Osteocyte (in vitro differentiated cells): Measurements from ENCODE around the gene ITPR2. TPM values are rescaled to one million over a fixed set of nuclear protein-coding genes. Genes with fewer than 3 reads are reported as not detected.

Source experiments
- DNase-seq: peaks from one replicate; pipeline ENCODE4 v3.0.0; 2021; ENCODE audit warnings: mixed read lengths; ENCODE audit not compliant: unreplicated experiment; ENCODE audit errors: extremely low spot score
- H3K27ac Mint-ChIP-seq: one replicate; pipeline ENCODE4 v1.8.0; 2021; ENCODE audit warnings: mild to moderate bottlenecking, mixed read lengths; ENCODE audit not compliant: unreplicated experiment
- H3K27me3 Mint-ChIP-seq: one replicate; pipeline ENCODE4 v1.8.0; 2021; ENCODE audit warnings: mixed read lengths; ENCODE audit not compliant: unreplicated experiment
- H3K36me3 Mint-ChIP-seq: one replicate; pipeline ENCODE4 v1.8.0; 2021; ENCODE audit warnings: mixed read lengths; ENCODE audit not compliant: unreplicated experiment
- H3K4me1 Mint-ChIP-seq: one replicate; pipeline ENCODE4 v1.8.0; 2021; ENCODE audit warnings: mixed read lengths; ENCODE audit not compliant: unreplicated experiment
- H3K4me3 Mint-ChIP-seq: one replicate; pipeline ENCODE4 v1.8.0; 2021; ENCODE audit warnings: mild to moderate bottlenecking, moderate library complexity, mixed read lengths; ENCODE audit not compliant: unreplicated experiment
- H3K9me3 Mint-ChIP-seq: one replicate; pipeline ENCODE4 v1.8.0; 2021; ENCODE audit warnings: mixed read lengths; ENCODE audit not compliant: unreplicated experiment
- total RNA-seq: library from RNA; stranded (reverse); gene quantifications from 2 replicates; pipeline ENCODE4 v1.2.1, GENCODE V29; 2021
- TF ChIP-seq, protein P1 (sequence below): fragments of 200-600 bp; sonication (generic); IDR thresholded peaks from 2 replicates; pipeline ENCODE4 v1.5.0; 2021; ENCODE audit warnings: antibody characterized with exemption, mild to moderate bottlenecking, moderate library complexity

The ITPR2 gene
- total RNA-seq, 1 donor from 2014 or later: 22.1 TPM

- Mint-ChIP-seq H3K27ac (no peak overlapping the region), H3K27me3 (no peaks in the 10 kb centered on the region), H3K4me1 (no peaks in the 10 kb centered on the region), H3K4me3 (no peak overlapping the region), H3K36me3 (peaks cover 17% of the 10 kb centered on the region), H3K9me3 (no peaks in the 10 kb centered on the region)
- TF ChIP-seq, protein P1, sequence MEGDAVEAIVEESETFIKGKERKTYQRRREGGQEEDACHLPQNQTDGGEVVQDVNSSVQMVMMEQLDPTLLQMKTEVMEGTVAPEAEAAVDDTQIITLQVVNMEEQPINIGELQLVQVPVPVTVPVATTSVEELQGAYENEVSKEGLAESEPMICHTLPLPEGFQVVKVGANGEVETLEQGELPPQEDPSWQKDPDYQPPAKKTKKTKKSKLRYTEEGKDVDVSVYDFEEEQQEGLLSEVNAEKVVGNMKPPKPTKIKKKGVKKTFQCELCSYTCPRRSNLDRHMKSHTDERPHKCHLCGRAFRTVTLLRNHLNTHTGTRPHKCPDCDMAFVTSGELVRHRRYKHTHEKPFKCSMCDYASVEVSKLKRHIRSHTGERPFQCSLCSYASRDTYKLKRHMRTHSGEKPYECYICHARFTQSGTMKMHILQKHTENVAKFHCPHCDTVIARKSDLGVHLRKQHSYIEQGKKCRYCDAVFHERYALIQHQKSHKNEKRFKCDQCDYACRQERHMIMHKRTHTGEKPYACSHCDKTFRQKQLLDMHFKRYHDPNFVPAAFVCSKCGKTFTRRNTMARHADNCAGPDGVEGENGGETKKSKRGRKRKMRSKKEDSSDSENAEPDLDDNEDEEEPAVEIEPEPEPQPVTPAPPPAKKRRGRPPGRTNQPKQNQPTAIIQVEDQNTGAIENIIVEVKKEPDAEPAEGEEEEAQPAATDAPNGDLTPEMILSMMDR: no peak
- DNase-seq: no peak
These were observed 443.7 kb downstream of the ITPR2 start for GRCh38 chr12:26389343-26389742.

DNA sequence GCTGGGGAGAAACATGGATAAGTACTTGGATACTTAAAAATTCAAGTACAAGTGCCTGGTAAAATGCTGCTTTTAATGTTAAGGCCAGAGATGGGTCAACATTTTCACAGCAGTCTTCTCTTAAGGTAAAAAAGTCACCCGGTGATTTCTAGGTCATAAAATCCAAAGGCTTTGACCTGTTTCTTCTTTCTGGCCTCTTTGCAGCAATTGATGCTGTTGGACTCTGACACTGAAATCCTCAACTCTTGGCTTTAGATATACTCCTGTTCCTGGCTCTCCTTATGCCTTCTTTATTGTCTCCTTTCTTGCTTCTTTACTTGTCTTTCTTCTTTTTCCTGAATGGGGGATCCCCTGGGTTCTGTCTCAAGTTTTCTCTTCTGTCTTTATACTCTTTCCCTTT lies 448.5 kb downstream of the ITPR2 start:
- peaks cover 13% of the 10 kb centered on the region for H3K36me3 Mint-ChIP-seq
- no peaks in the 10 kb centered on the region for H3K4me1 Mint-ChIP-seq
- peaks cover 6% of the 10 kb centered on the region for H3K9me3 Mint-ChIP-seq
- no peak for DNase-seq
- no peak overlapping the region for H3K4me3 Mint-ChIP-seq
- no peak overlapping the region for H3K27ac Mint-ChIP-seq
- H3K27me3 Mint-ChIP-seq: no peaks in the 10 kb centered on the region
- TF ChIP-seq, protein P1: no peak

GRCh38 chr12:26383041-26383440 lies 450.0 kb downstream of the ITPR2 start:
- H3K27ac Mint-ChIP-seq: no peak overlapping the region
- H3K4me1 Mint-ChIP-seq: no peaks in the 10 kb centered on the region
- TF ChIP-seq, protein P1: no peak
- H3K27me3 Mint-ChIP-seq: no peaks in the 10 kb centered on the region
- H3K9me3 Mint-ChIP-seq: peaks cover 6% of the 10 kb centered on the region
- no peak for DNase-seq
- peaks cover 13% of the 10 kb centered on the region for H3K36me3 Mint-ChIP-seq
- no peak overlapping the region for H3K4me3 Mint-ChIP-seq

GRCh38 chr12:26380897-26381296 lies 452.1 kb downstream of the ITPR2 start:
- H3K27ac Mint-ChIP-seq: no peak overlapping the region

GRCh38 chr12:26379777-26380467 lies 453.1 kb downstream of the ITPR2 start:
- no peak overlapping the region for H3K27ac Mint-ChIP-seq
- peaks cover 6% of the 10 kb centered on the region for H3K9me3 Mint-ChIP-seq
- H3K4me3 Mint-ChIP-seq: no peak overlapping the region
- peaks cover 6% of the 10 kb centered on the region for H3K36me3 Mint-ChIP-seq
- no peak for DNase-seq
- peaks cover 8% of the 10 kb centered on the region for H3K4me1 Mint-ChIP-seq
- H3K27me3 Mint-ChIP-seq: no peaks in the 10 kb centered on the region
- TF ChIP-seq, protein P1: no peak

More at GRCh38 chr12:26380897-26381296, 452.1 kb downstream of the ITPR2 start:
- no peaks in the 10 kb centered on the region for H3K4me1 Mint-ChIP-seq
- TF ChIP-seq, protein P1: no peak
- H3K4me3 Mint-ChIP-seq: no peak overlapping the region
- H3K27me3 Mint-ChIP-seq: no peaks in the 10 kb centered on the region
- H3K36me3 Mint-ChIP-seq: peaks cover 11% of the 10 kb centered on the region
- DNase-seq: no peak
- H3K9me3 Mint-ChIP-seq: peaks cover 6% of the 10 kb centered on the region
